Astrocyte of the hippocampus (primary cell): ENCODE data around the gene COG7.
"Not testable (repeated sequence)": the region's sequence is repeated elsewhere in the genome, so short reads cannot be mapped to it uniquely, and the experiment has no call there.

Experiments used
- DNase-seq: peaks from one replicate; pipeline ENCODE4 v3.0.0; 2011; ENCODE audit warnings: low read depth, low spot score

Gene COG7

DNA sequence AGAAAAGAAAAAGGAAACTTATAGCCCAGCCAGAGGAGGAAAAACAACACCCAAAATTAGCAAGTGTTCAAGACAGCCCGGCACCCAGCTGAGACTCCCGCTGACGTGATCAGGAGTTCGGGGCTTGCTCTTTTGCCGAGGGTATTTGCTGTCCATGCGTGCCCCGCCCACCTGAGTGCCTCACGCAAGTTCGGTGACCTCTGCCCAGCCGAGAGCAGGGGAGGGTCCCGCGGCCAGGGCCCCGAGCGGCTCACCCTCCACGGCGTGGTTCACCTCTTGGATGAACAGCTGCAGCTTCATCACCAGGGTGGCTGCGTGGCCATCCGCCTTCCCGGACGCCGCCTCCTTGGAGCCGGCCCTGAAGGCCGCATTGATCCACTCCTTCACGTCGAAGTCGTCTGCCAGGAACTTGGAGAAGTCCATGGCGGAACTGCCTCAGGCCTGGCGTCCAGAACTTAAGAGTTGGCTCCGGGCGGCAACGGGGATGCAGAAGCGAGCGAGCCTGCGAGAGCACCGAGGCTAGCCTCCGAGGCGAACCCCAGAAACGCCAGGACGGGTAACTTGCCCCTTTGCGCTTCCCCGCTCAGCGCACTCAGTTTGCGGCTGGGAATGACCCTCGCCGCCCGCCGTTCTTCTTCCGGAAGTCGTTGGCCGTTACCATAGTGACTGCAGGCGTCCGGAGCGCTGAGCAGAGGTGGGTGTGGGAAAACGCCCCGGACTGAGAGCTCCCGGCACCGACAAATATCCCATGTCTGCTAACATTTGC, at the start of gene COG7:
Gene COG7, minus strand, starts transcription at position 618 of the 766 bp plus-strand sequence. Its CDS starts 195 bp downstream, at position 423.
- peak; percentile 96 for DNase-seq

DNA sequence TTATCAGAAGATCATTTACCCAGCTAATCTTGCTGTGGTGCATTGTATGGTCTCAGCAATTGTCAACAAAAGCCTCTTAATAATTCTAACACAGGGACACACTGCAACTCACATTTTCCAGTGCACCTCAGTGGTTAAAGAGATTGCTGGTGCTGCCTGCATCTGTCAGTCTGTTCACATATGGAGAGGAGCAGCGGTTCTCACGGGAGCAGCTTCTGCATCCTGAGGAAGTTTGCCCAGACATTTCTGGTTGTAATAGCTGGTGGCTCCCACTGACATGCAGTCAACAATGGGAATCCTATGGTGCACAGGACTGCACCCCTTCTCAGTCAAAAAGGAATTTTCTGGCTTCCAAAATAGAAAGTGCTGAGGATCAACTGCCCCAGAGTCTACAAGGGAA, 49.5 kb upstream of the COG7 start:
- no peak for DNase-seq

DNA sequence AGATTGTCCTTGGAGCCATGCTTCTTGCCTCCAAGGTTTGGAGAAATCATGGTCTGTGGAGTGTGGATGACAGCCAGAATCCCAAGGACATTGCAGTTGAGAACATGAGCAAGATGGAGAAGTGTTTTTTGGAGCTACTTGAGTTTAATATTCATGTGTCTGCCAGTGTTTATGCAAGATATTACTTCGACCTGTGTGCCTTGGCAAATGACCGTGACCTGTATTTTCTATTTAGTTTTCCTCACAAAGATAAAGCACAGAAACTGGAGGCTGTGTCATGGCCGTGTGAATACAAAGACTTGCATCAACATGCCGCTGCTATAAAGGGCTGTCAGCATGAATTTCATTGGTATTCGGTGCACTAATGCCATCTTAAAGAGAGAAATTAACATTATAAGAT, 48.3 kb upstream of the COG7 start:
- DNase-seq: no peak

DNA sequence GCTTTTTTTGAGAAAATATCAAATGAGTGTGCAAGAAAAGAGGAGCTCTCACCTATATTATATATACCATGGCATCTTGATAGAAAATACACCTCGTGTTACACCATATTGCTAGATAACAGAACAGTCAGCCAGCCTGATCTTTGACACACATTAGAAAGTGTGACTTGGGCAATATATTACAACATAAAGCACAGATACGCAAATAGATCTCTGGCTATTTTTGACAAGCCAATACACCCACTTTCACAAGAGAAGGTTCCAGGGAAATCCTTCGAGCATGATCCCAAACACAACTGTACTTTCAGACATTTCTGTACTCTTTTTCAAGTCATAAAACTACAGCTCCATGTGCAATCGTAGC, 47.9 kb upstream of the COG7 start:
- no peak for DNase-seq

DNA sequence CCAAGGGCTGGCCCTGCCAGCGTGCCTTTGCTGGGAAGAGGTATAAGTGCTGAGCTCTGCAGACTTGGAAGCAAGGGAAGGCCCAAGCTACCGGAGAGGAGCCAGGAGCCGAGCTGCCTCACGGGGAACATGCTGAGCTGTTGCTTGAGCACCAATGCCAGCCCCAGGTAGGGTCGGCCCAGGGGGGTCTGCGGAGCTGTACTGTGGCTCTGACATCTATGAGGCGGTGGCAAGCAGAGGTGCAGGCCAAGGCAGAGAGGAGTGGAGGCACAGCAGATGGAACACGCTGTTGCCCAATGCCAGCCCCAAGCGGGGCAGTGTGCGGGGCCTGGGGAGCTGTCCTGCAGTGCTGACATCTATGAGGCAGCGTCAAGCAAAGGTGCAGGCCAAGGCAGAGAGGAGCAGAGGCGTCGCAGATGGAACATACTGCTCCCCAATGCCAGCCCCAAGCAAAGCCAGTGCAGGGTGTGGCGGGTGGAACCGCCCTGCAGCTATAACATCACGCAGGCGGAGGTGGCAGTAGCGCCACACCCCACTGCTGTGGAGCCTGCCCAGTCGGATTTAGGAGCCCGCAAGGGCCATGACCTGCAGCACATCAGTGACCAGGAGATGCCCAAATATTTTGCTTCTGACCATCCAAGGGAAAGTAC, 47.3 kb upstream of the COG7 start:
- no peak for DNase-seq

DNA sequence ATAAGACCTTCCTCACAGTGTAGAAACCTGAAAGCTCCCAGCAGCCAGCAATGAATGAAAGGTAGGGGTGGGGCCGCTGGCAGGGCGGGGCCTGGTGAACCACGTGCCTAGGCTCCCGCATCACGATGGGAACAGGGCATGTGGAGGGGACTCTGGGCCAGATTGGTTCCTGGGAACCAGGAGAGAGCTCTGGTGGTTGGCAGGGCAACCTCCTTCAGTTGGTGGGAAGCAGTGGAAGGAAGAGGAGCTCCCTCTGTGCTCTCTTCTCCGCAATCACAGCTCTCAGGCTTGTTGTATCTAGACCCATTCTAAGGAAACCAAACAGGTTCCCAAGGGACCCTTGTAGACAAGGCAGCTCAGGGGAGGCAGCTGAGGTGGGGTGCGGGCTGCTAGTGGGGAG, 46.8 kb upstream of the COG7 start:
- no peak for DNase-seq

DNA sequence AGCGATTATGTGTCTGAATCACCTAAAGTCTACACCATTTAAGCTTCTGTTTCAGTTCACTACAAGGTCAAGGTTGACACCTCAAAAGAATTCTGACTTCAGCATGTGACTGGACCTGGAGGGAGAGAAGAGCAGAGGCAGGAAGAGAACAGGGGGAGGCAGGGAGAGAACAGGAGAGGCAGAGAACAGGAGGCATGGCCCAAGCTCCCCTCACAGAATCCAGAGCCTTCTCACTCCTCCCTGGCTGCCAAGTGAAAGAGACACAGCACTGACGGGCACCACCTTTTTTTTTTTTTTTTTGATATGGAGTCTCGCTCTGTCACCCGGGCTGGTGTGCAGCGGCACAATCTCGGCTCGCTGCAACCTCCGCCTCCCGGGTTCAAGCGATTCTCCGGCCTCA, 45.9 kb upstream of the COG7 start:
- DNase-seq: no peak

DNA sequence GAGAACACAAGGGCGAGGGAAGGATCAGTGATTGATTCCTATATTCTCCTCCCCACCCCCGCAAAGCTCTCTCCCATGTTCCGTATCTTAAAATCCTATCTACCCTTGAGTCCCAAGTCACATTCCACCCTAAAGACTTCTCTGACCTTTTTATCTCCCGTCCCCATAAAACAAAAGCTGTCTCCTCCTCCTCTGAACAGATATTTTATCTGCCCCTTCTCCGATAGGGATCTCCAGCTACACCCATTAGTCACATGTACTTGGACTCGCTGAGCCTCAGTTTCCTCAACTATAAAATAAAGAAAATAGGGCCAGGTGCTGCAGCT, 44.5 kb upstream of the COG7 start:
- DNase-seq: no peak

DNA sequence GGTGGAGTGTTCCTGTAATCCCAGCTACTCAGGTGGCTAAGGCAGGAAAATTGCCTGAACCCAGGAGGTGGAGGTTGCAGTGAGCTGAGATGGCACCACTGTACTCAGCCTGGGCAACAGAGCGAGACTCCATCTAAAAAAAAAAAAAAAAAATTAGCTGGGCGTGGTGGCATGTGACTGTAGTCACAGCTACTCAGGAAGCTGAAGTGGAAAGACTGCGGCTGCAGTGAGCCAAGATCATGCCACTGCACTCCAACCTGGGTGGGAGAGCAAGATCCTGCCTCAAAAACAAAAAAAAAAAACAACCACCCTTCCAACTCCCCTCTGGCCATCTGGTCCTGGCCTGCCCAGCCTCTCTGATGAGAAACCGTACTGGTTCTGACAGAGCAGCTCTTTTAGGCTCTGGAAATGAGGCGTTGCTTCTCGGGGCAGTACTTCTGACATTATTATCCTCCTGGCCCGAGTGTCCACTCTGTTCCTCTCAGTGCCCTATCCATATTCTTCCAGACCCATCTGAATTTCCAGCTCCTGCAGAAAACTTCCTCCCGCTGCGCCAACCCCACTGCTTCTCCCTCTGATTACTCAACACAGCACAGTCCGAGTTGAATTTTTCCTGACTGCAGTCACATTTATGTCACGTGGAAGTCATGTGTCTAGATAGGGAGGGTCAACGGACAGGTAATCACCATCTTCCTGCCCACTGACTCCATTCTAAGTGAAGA, 44.0 kb upstream of the COG7 start:
- DNase-seq: peak; percentile 20

DNA sequence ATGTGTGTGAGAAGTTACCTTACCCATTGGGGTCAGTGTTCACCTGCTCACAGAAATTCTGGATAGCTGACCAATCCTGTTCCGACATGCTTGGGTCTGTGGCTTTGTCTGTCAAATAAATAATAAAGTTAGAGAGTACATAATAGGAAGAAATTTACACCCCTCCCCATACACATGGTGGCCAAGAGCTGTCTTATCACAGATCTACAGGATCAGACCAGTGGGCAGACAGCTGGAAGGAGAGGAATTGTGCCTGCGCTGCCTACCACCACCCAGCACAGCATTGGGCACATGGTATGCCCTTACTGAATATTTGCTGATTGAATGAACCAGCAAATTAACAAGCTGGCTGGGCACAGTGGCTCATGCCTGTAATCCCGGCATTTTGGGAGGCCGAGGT, 42.7 kb upstream of the COG7 start:
- no peak for DNase-seq

DNA sequence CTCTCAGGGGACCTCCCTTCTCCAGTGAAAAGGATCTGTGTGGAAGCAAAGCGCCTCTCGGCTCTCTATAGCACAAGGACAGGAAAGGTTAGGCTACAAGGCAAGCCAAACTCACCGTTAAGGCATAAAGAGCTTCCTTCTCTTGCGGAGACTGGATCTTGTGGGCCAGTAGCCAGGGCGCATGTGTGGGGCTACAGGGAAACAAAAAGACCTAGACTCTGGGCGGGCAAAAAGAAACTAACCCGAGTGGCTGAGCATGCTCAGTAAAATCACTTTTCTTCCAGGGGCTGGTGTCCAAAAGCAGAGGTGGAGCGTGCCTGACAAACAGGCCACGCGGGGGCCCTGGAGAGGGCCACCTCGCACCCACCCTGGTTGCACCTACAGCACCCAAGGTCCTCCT, 41.2 kb upstream of the COG7 start:
- DNase-seq: no peak

DNA sequence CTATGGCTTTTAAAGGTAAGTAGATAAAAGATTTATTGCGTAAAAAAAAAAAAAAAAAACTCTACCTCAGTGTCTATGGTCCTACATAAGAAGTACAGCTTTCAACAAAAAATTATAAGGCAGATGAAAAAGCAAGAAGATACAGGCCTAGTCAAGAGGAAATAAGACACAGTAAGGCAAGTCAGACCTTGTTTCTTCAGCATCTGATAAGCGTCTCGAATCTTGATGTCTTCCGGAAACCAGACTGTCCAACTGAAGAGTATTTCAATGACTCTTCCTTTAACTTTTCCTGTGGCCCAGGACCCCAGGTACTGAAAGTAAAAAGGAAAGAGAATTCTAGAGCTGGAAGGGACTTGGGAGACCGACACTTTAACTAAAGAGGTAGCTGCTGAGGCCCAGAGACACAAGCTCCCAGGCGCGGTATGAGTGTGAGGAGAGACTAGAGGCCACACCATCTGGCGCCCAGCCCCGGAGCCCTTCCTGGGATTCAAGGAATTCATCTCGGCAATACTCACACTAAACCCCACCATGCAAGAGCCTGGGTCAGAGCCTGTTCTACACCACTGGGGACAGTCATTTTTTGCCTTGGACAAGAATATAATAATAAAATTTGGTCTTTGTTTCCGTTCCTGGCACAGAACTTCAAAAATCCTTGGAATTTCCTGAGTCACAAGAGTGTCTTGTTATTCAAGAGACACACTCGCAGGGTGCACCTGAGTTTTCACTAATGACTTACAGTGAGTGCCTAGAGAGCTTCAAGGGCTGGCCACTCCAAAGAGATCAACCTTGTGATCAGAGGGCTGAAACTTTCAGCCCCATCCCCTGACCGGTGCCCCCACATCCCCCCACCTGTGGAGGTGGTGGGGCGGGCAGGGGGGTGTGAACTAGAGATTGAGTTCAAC, 38.8 kb upstream of the COG7 start:
- DNase-seq: peak; percentile 64

DNA sequence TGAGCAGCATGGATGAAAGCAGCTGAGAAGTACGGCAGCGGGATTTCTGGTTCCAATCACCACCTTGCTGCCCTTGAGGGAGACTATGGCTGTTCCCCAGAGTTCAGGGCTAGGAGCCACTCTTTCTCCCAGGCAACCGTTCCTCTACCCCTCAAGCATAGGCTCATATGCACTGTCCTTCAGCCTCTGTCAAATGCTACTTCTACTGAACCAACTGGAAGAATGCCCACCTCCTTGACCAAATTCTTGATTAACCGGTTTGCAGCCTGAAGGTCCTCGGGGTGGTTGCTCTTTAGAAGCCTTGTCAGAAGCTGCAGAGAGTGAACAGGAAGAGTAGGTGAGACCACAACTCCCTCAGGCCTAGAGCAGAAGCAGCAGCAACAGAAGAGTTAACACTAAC, 33.5 kb upstream of the COG7 start:
- no peak for DNase-seq

DNA sequence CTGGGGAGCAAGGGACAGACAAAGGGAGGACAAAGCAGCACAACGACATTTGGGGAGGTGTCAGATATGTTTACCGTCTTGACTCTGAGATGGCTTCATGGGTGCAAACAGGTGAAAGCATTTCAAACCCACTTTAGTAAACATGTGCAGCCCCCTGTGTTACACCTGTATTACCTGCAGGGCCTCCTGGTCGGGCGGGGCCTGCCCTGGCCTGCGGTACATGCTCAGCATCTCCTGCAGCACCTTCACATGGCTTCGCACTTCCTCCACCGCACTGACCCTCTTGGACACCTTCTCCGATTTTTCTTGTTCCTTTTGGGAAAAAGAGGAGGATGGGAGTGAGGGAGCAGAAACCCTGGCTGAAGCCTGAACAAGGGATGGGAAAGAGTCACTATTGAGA, 32.9 kb upstream of the COG7 start:
- no peak for DNase-seq

DNA sequence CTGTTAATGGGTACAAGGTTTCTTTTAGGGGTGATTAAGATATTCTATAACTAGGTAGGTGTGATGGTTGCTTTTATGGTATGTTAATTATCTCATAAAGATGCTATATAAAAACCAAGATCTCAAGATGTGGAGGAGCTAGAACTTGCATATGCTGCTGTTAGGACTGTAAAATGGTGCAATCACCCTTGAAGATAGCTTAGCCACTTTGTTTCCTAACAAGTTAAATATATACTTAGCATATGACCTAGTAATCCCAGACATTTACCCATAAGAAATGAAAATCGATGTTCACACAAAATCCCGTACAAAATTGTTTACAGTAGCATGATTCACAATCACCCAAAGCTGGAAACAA, 32.2 kb upstream of the COG7 start:
- DNase-seq: no peak

DNA sequence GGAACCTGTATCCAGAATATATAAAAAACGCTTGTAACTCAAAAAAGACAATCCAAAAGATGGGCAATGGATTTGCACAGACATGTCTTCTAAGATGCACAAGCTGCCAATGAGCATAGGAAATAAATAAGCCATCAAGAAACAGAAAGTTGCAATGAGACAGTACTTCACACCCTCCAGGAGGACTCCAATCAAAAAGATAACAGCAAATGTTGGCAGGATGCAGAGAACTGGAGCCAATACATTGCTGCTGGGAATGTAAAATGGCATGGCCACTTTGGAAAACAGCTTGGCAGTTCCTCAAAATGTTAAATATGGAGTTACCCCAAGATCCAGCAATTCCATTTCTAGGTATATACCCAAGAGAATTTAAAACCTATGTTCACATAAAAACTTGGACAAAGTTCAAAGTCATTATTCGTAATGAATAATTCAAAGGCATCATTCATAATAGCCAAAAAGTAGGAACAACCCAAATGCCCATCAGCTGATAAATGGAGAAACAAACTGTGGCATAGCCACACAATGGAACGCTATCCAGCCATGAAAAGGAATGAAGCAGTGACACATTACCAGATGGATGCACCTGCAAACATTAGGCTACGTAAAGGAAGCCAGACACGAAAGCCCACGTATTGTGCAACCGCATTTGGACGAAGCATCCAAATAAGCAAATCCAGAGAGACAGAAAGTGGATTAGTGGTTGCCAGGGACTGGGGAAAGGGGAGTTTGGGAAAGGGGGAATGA, 31.7 kb upstream of the COG7 start:
- DNase-seq: no peak

DNA sequence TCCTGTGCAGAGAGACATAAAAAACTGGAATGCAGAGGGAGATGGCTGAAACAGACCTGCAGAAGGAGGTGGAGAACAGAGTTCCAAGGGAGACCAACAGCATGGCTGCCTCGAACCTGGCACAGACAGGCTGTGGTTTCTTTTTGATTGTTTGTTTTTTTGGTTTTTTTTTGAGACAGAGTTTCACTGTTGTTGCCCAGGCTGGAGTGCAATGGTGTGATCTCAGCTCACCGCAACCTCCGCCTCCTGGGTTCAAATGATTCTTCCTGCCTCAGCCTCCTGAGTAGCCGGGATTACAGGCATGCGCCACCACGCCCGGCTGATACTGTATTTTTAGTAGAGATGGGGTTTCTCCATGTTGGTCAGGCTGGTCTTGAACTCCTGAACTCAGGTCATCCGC, 30.5 kb upstream of the COG7 start:
- not testable (repeated sequence) for DNase-seq

DNA sequence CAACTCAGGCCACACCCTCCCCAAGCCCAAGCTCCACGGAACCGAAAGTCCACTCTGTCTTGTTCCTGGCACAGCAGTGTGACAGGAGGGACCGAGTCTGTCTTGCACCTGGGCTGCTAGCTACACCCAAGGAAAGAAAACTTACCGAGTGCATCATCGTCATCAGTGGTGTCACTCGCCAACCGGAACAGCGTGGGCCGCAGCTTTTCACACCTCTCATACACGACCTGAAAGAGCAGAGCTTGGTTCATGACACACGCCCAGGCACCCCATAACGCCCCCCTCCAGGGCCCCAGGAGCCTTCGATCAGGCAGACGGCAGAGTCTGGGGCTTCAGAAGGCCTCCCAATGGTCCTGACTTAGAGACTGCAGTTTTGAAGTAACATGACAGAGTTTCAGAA, 29.8 kb upstream of the COG7 start:
- no peak for DNase-seq

DNA sequence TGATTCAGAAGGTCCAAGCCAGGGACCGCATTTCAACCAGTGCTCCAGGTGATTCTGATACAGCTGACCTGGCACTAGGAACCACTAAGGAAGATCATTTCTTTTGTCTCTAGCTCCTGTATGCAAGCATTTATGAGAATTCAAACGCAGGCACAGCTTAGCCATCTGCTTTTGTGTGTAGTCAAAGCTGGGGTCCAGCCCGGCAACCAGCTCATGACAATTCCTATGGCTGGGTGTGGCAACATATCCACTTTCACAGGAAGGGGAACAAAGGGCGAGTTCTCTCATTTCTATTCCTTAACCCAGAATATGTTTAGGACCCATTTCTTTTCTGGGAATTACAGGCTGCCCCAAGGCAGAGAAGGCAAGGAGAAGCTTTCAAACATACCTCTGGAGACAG, 27.3 kb upstream of the COG7 start:
- no peak for DNase-seq

DNA sequence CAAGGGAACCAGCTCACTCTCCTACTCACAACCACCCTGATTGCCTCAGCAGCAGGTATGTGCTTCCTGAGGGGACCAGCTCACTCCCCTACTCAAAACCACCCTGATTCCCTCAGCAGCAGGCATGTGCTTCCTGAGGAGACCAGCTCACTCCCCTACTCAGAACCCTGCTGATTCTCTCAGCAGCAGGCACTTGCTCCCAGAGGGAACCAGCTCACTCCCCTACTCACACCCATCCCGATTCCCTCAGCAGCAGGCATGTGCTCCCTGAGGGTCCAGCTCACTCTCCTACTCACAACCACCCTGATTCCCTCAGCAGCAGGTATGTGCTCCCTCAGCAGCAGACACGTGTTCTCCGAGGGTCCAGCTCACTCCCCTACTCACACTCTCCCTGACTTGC, 26.1 kb upstream of the COG7 start:
- DNase-seq: no peak

DNA sequence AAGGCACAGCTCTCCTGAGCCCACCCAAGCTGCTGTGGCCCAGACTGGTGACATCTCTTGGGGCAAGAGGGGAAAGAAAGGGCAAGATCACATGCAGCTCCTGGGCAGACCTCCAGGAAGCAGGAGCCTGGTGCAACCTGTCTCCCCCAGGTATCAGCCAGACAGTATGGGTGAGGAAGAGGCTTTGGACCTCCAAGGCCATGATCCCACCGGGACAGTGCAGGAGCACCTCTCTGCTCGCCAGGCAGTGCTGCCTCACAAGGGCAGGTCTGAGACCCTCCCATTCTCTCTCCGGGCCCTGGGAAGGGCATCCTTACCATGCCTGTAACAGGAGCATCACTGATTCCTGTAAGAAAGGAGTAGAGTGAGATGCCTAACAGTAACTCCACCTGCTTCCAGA, 25.6 kb upstream of the COG7 start:
- DNase-seq: no peak
